Tibial nerve (tissue), 4 donors: ENCODE results near the gene C1orf226. TPM values are rescaled to one million over a fixed set of nuclear protein-coding genes. Genes with fewer than 3 reads are reported as not detected.
"Not testable (repeated sequence)": the region's sequence is repeated elsewhere in the genome, so short reads cannot be mapped to it uniquely, and the experiment has no call there.

ENCODE experiments used
- DNase-seq, 2 donors: peaks; one replicate each; pipeline ENCODE4 v3.0.0-alpha.2; 2019; ENCODE audit warnings: low spot score in 2 of 2
- H3K27ac ChIP-seq, 4 donors: fragments of 200-600 bp; sonication (generic) in 3 of 4; one replicate each; pipeline ENCODE4 v1.5.1; 2017 to 2019; ENCODE audit warnings: mild to moderate bottlenecking in 1 of 4
- H3K27me3 ChIP-seq, 2 donors: fragments of 200-600 bp; sonication (generic) in 1 of 2; one replicate each; pipeline versions ENCODE4 v1.5.1 to v1.6.0; 2017 to 2019
- H3K36me3 ChIP-seq, 3 donors: fragments of 200-600 bp; sonication (generic); one replicate each; pipeline ENCODE4 v1.5.1; 2018 to 2019
- H3K4me1 ChIP-seq, 4 donors: fragments of 200-600 bp; sonication (generic) in 3 of 4; one replicate each; pipeline ENCODE4 v1.5.1; 2017 to 2019
- H3K4me3 ChIP-seq, 4 donors: fragments of 200-600 bp; sonication (generic) in 3 of 4; one replicate each; pipeline ENCODE4 v1.5.1; 2017 to 2019; ENCODE audit warnings: mild to moderate bottlenecking in 1 of 4, moderate library complexity in 1 of 4
- H3K9me3 ChIP-seq, 4 donors: fragments of 200-600 bp; sonication (generic) in 3 of 4; one replicate each; pipeline ENCODE4 v1.5.1; 2017 to 2019
- EP300 ChIP-seq, 2 donors: sonication (generic); formaldehyde crosslinking; IDR thresholded peaks; one replicate each; pipeline ENCODE4 v1.6.1; 2017; ENCODE audit warnings: antibody characterized with exemption in 2 of 2, mild to moderate bottlenecking in 1 of 2
- POLR2A ChIP-seq, 2 donors: fragments of 450-650 bp; IDR thresholded peaks; one replicate each; pipeline ENCODE4 v1.6.1; 2017; ENCODE audit warnings: antibody characterized with exemption in 2 of 2, mild to moderate bottlenecking in 2 of 2, moderate library complexity in 2 of 2
- WGBS, 2 donors: methylation state at CpG; one replicate each; pipeline ENCODE4 v1.1.5; 2018; 5-methylcytosine and 5-hydroxymethylcytosine counted together
- total RNA-seq, 4 donors: library from RNA; depleted of rRNA; stranded (reverse); fragments of >200 nt; gene quantifications; one replicate each; pipeline ENCODE4 v1.1.0, GENCODE V29; 2016
- TF ChIP-seq, protein P1 (sequence below), 5 experiments: fragments of 200-600 bp in 3 of 5; fragments of 450-650 bp in 2 of 5; sonication (generic) in 3 of 5; IDR thresholded peaks; one replicate each; pipeline ENCODE4 v1.5.1; 2016 to 2019; ENCODE audit warnings: antibody characterized with exemption in 5 of 5, mild to moderate bottlenecking in 3 of 5, moderate library complexity in 2 of 5

C1orf226 gene
- total RNA-seq, 4 donors from 2014 or later = 2.9 to 8.0 (median 4.7) TPM

- TF ChIP-seq EP300 (IDR thresholded peaks at IDR 0.05) (no peak), POLR2A (IDR thresholded peaks at IDR 0.05) (no peak)
- TF ChIP-seq, protein P1, sequence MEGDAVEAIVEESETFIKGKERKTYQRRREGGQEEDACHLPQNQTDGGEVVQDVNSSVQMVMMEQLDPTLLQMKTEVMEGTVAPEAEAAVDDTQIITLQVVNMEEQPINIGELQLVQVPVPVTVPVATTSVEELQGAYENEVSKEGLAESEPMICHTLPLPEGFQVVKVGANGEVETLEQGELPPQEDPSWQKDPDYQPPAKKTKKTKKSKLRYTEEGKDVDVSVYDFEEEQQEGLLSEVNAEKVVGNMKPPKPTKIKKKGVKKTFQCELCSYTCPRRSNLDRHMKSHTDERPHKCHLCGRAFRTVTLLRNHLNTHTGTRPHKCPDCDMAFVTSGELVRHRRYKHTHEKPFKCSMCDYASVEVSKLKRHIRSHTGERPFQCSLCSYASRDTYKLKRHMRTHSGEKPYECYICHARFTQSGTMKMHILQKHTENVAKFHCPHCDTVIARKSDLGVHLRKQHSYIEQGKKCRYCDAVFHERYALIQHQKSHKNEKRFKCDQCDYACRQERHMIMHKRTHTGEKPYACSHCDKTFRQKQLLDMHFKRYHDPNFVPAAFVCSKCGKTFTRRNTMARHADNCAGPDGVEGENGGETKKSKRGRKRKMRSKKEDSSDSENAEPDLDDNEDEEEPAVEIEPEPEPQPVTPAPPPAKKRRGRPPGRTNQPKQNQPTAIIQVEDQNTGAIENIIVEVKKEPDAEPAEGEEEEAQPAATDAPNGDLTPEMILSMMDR (IDR thresholded peaks at IDR 0.05) = no peak
- Histone ChIP-seq H3K4me1 (no peaks in the 10 kb centered on the region), H3K27ac (no peak overlapping the region), H3K36me3 (peaks cover 0 to 20% (median 0%) of the 10 kb centered on the region in 3 donors), H3K27me3 (no peaks in the 10 kb centered on the region), H3K9me3 (no peaks in the 10 kb centered on the region), H3K4me3 (no peak overlapping the region)
- 89 to 93% methylated on average over 5 of the region's 5 CpGs for WGBS, 2 donors
- no peak for DNase-seq
These were observed 38.1 kb upstream of the C1orf226 start for GRCh38 chr1:162343470-162343869.

DNA sequence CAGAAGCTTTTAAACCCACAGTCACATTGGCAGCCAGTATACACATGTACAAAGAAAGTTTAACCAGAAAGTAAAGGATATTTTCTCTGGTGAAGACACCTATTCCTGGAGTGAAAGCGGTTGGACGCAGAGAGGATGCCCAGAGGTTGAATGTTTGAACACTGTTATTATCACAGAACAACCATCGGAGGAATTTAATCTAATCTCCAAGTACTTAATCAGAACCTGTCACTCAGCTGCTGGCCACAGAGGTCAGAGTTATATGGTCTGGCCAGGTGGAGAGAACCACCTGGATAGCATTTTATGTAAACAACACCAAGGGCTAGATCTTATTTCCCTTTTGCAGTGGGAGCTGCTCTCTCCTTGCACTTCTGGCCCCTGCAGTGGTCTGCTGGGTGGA lies 34.2 kb upstream of the C1orf226 start:
- Histone ChIP-seq H3K27ac (no peak overlapping the region), H3K36me3 (peaks cover 0 to 20% (median 0%) of the 10 kb centered on the region in 3 donors), H3K27me3 (no peaks in the 10 kb centered on the region), H3K4me1 (peaks cover 0 to 13% (median 3%) of the 10 kb centered on the region in 4 donors), H3K9me3 (no peaks in the 10 kb centered on the region), H3K4me3 (no peak overlapping the region)
- TF ChIP-seq EP300 (IDR thresholded peaks at IDR 0.05) = no peak
- TF ChIP-seq POLR2A (IDR thresholded peaks at IDR 0.05) = no peak
- TF ChIP-seq, protein P1 (IDR thresholded peaks at IDR 0.05) = no peak
- 65 to 67% methylated on average over 3 of the region's 3 CpGs for WGBS, 2 donors
- no peak for DNase-seq

DNA sequence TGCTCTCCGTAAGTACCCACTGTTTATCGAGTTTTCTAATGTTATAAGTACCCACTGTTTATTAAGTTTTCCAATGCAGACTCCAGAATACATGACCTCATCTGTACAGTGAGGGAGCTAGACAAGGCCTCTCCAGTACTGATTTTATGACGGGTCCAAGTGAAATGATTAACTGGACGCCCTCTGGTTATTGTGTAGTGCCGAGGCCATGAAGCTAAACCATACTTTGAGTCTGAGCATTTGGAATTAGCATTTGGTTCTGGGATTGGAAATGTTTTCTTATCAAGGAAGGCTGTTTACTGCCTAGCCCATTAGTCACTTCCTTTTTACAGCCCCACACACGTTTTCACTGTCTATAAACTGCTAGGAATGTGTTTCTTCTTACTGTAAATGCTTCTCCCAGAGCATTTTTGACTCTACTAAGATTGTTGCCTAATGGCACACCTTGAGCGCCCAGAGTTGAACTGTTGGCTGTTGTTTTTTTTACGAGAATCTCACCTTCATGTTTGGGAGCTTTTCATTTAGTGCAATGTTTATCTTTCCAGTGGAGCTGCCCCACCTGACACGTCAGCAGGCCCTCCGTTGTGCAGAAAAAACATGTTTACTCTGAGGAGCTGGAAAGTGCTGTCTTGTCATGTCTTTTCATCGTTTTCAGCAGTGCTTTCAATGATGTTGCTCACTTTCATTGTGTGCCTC lies 31.7 kb upstream of the C1orf226 start:
- no peaks in the 10 kb centered on the region for H3K27me3 ChIP-seq
- no peak overlapping the region for H3K4me3 ChIP-seq
- H3K4me1 ChIP-seq = peaks cover 0 to 13% (median 3%) of the 10 kb centered on the region in 4 donors
- WGBS, 2 donors = 40% methylated on average over 11 of the region's 11 CpGs
- H3K9me3 ChIP-seq = no peaks in the 10 kb centered on the region
- peak overlapping the region in 2 of 4 donors; percentile 10 to 26 for H3K27ac ChIP-seq
- TF ChIP-seq EP300 (IDR thresholded peaks at IDR 0.05) = no peak
- no peak for TF ChIP-seq POLR2A (IDR thresholded peaks at IDR 0.05)
- TF ChIP-seq, protein P1 (IDR thresholded peaks at IDR 0.05) = no peak
- DNase-seq = no peak
- peaks cover 0 to 9% (median 0%) of the 10 kb centered on the region in 3 donors for H3K36me3 ChIP-seq

DNA sequence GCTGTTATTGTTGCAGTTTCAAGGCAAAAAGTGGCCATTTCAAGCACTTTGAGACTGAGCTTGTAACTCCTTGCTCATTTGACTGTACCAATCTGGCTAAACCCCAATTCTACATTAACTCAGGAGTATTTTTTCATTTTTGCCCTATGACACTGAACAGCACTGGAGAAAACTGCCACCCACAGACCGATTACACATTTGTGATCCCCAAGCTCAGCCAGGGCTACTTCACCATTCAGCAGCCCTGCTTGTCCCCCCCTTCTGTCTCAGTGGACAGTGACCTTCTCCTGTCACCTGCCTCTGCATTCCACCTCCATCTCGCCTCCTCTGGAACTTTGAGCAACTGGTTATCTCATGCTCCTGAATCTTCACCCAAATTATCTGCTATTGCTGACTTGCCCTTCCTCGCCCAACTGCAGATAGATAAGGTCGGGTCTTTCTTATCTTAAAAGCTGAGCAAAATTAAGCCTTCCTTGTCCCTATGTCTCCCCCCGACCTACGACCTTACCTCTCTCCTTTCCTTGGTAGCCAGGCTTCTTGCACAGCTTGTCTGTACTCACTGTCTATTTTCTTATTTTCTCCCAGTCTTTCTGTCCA lies 30.2 kb upstream of the C1orf226 start:
- no peak for DNase-seq
- TF ChIP-seq, protein P1 (IDR thresholded peaks at IDR 0.05) = no peak
- no peak for TF ChIP-seq POLR2A (IDR thresholded peaks at IDR 0.05)
- peaks cover 0 to 13% (median 3%) of the 10 kb centered on the region in 4 donors for H3K4me1 ChIP-seq
- 89 to 94% methylated on average over 6 of the region's 6 CpGs for WGBS, 2 donors
- no peak overlapping the region for H3K27ac ChIP-seq
- no peaks in the 10 kb centered on the region for H3K9me3 ChIP-seq
- no peak overlapping the region for H3K4me3 ChIP-seq
- peaks cover 0 to 12% (median 0%) of the 10 kb centered on the region in 3 donors for H3K36me3 ChIP-seq
- H3K27me3 ChIP-seq = no peaks in the 10 kb centered on the region

DNA sequence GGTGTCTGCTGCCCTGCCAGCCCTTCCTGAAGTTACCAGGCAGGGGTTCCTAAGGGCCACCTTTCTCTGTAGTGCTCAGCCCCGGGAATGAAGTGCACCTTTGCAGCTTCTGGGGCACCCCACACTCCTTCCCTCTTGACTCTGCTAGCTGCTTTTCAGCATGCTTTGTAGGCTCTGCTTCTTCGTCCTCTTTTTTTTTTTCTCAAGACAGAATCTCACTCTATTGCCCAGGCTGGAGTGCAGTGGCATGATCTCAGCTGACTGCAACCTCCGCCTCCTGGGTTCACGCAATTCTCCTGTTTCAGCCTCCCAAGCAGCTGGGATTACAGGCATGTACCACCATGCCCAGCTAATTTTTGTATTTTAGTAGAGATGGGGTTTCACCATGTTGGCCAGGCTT lies 29.7 kb upstream of the C1orf226 start:
- H3K36me3 ChIP-seq = peaks cover 0 to 18% (median 0%) of the 10 kb centered on the region in 3 donors
- WGBS, 2 donors = 69 to 86% methylated on average over 3 to 4 of the region's 4 CpGs

More for the DNA sequence above, 29.7 kb upstream of the C1orf226 start:
- H3K9me3 ChIP-seq, H3K27me3 ChIP-seq, H3K4me3 ChIP-seq, H3K27ac ChIP-seq, DNase-seq: not testable (repeated sequence)
- peaks cover 0 to 13% (median 3%) of the 10 kb centered on the region in 4 donors for H3K4me1 ChIP-seq
